Stimulated activated CD8-positive, alpha-beta memory T cell treated with anti-CD3 and anti-CD28 coated beads, Interleukin-12 subunit alpha, Interleukin-12 subunit beta, amount 100 ng/mL, for 4 hours (primary cell): ENCODE data around the gene ETS2.
"Not testable (repeated sequence)": the region's sequence is repeated elsewhere in the genome, so short reads cannot be mapped to it uniquely, and the experiment has no call there.

Experiments
- DNase-seq: peaks from one replicate; pipeline ENCODE4 v3.0.0-alpha.2; 2020; ENCODE audit warnings: low read depth

ETS2 gene

GRCh38 chr21:38818325-38818723 lies 12.6 kb downstream of the ETS2 start:
- DNase-seq: no peak

DNA sequence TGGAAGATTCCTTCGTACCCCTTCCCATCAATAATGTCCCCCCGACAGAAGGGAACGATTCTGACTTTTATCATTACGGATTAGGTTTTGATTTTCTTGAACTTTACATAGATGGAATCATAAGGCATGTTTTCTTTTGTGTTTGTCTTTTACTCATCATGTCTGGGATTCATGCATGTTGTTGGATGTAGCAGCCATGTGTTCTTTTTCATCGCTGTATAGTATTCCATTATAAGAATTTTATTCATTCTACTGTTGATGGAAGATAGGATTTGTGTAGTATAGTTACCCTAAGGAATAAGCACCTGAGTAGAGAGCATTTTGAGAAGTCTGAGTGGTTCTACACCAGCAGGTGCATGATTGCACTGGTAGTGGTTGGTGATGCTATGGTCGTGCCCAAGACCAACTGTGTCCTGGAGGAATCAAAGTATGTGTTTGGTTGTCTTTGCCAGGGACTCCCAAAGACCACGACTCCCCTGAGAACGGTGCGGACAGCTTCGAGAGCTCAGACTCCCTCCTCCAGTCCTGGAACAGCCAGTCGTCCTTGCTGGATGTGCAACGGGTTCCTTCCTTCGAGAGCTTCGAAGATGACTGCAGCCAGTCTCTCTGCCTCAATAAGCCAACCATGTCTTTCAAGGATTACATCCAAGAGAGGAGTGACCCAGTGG lies 13.5 kb downstream of the ETS2 start:
- no peak for DNase-seq

DNA sequence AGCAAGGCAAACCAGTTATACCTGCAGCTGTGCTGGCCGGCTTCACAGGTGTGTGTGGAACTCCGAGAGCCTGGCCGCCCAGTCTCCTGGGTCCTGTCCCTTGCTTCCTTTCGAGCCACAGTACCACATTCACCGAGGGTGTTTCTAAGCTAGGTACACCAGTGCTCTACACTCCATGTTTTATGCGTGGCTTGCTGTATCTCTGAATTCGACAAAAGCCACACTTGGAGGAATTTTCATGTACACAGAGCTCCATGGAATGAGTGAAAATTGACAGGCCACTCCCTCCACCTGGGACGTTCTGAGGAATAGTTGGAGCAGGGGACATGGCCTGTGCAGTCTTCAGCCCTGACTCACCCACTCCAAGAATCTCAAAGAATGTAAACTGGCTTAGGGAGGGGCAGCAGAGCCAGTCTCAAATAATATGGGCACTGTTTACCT lies 14.0 kb downstream of the ETS2 start:
- no peak for DNase-seq

GRCh38 chr21:38820471-38821239 lies 14.9 kb downstream of the ETS2 start:
- no peak for DNase-seq

DNA sequence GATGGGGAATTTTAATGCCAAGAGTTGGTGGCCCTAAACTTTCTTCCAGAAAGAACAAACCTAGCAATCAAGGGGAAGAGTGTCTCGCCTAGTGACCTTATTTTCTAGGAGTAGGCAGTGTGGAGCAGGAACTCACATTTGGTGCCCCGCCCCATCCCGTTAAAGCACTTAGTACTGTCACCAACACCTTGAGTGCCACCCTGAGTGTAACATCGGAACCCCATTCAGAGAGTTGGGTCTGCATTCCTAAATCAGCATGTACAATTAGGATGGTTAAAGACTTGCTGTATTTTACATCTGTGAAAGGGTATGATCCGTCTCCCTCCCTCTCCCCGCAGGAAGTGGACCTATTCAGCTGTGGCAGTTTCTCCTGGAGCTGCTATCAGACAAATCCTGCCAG lies 15.5 kb downstream of the ETS2 start:
- no peak for DNase-seq

- DNase-seq: no peak
Observed at GRCh38 chr21:38821959-38822682, 16.4 kb downstream of the ETS2 start.

DNA sequence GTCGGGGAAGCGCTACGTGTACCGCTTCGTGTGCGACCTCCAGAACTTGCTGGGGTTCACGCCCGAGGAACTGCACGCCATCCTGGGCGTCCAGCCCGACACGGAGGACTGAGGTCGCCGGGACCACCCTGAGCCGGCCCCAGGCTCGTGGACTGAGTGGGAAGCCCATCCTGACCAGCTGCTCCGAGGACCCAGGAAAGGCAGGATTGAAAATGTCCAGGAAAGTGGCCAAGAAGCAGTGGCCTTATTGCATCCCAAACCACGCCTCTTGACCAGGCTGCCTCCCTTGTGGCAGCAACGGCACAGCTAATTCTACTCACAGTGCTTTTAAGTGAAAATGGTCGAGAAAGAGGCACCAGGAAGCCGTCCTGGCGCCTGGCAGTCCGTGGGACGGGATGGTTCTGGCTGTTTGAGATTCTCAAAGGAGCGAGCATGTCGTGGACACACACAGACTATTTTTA lies 17.1 kb downstream of the ETS2 start:
- no peak for DNase-seq

- no peak for DNase-seq
Observed at GRCh38 chr21:38823737-38824123, 18.0 kb downstream of the ETS2 start.

DNA sequence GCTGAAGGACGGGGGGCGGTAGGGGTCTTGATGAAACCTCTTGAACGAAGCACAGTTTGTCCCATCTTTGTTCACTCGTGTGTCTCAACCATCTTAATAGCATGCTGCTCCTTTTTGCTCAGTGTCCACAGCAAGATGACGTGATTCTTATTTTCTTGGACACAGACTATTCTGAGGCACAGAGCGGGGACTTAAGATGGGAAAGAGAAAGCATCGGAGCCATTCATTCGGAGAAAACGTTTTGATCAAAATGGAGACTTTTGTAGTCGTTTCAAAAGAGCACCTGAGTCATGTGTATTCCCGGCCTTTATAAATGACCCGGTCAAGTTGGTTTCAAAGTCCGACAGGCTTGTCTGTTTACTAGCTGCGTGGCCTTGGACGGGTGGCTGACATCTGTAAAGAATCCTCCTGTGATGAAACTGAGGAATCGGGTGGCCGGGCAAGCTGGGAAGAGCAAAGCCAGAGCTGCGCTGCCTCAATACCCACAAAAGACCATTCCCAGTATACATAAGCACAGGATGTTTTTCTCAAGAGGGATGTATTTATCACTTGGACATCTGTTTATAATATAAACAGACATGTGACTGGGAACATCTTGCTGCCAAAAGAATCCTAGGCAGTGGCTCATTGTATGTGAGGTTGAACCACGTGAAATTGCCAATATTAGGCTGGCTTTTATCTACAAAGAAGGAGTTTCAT lies 18.5 kb downstream of the ETS2 start:
- no peak for DNase-seq

DNA sequence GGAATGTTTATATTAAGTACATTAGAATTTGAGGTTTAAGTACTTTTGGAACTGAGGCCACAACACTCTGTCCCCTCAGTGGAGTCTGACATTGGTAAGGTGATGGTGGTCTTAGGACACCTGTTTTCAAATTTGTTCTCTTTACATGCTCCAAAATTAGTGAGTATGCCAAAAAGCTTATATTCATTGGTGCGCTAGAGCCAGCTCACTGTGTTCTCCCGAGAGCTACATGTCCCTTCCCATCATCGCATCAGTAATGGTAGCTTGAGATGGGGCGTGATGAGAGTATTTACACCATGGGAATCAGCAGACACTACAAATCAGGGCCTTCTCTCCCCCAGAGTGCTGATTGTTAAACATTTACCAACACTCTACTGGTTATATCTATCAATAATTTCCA lies 19.5 kb downstream of the ETS2 start:
- no peak for DNase-seq

DNA sequence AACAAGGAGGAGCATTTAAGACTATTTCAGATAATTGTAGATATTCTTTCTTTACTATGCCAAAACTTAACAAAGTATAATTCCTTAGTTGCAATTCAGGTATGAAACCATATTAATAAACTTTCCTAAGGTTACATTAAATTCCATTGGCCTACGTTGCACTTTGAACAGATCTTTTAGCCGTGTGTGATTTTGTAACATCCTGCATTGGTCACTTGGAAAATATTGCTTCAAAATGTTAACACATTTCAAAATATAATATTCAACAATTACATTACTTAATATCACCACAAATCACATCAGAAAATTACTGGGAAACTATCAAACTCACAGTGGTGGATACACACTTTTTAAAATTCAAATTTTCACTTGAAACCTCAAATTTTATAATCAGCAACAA lies 20.2 kb downstream of the ETS2 start:
- no peak for DNase-seq

DNA sequence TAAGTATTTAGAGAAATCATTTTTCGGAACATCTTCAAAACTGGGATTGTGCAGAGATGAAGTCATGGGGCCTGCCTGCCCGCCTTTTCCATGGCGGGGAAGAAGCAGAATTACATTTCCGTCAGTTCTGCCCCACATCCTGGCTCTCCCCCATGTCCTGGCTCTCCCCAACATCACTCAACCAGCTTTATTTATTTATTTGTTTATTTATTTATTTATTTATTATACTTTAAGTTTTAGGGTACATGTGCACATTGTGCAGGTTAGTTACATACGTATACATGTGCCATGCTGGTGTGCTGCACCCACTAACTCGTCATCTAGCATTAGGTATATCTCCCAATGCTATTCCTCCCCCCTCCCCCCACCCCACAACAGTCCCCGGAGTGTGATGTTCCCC lies 22.4 kb downstream of the ETS2 start:
- not testable (repeated sequence) for DNase-seq

- DNase-seq: no peak
Observed at GRCh38 chr21:38830671-38831525, 25.2 kb downstream of the ETS2 start.

GRCh38 chr21:38831526-38832467 lies 26.1 kb downstream of the ETS2 start:
- DNase-seq: no peak

DNA sequence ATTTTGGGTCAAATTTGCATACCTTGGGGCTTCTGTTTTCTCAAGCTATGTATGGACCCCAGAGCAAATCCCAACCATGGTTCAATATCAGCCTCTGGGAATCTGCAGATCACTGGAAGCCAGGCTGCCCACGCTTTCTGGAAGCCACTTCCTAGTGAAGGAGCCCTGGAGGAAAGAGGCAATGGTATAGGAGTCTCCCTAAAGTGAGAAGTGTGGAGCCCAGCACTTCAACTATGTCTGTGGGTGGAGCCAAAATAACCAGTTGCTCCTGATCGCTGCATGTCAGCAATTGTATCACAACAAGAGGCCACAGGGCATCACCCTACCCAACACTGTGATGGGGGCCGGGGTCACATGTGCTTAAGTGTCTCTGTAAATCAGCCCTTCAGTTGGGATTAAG lies 26.9 kb downstream of the ETS2 start:
- DNase-seq: no peak

- DNase-seq: no peak
Observed at GRCh38 chr21:38833117-38833516, 27.4 kb downstream of the ETS2 start.

GRCh38 chr21:38834725-38835124 lies 29.0 kb downstream of the ETS2 start:
- no peak for DNase-seq

DNA sequence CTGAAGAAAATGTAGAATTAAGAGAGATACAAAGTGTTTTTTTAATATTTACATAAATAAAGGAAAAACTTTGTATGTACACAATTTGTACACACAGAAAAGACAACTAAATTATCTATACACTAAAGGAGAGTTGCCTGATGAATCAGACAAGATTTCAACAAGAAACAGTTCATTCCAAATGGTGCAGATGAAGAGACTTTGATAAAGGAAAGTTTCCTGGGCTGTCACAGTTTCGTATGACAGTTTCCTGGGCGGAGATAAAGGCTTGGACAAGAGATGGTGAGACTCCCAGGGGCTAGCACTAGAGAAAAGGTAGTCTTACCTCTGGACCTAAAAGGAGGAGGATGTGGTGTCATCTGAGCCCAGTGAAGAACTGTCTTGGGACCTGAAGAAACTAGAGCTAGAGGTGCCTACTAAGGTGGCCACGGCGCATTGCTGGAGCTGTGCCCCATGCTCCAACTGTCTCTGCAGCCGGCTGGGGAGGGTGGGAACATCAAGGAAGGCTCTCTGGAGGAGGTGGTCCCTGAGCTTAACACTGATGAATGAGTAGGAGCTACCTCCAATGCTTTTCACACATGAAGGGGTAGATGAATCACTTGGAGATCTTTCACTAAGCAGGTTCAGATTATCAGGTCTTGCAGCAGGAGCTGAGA lies 32.2 kb downstream of the ETS2 start:
- DNase-seq: no peak

DNA sequence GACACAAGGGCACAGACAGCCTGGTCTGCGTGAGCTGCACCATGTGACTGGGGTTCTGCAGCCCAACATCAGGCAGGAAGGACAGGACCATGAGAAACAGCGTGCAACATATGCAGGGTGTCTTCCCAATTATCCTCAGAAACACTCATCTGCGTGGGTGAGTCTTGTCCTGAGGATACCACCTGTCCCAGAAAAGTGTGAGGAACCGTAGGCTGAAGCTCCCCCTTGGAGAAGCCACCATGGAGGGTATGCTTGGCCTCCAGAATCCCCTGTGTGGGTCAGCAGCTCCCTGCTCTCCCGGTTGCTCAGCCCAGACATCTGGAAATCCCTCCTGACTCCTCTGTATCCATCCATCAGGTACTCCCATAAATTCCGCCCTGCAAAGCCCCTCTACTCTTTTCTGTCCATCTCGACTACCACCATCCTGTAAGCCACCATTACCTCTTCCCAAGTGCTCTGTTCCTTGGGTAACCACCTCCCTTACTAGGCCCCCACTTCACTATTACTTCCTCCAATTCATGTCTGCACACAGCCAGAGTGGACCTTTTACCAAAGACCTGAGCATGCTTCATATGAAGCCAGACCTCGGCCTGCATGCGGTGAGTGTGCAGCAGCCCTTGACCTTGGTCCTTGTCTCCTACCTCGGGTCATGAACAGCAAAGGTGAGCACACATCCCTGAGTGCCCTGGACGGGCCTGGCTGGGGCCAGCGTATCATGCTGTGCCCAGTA lies 33.0 kb downstream of the ETS2 start:
- no peak for DNase-seq
